ENCODE measurements around the gene FAXDC2. TPM values are rescaled to one million over a fixed set of nuclear protein-coding genes. Genes with fewer than 3 reads are reported as not detected.
A peak's percentile ranks its signal among the peaks of the same experiment; 100 is the strongest.

Gene FAXDC2
- total RNA-seq, 2 experiments from 2014 or later, result not detected

GRCh38 chr5:154878642-154879335, 28.4 kb upstream of the FAXDC2 start:
- no peak overlapping the region for H3K4me3 Mint-ChIP-seq

GRCh38 chr5:154873791-154874331, 23.5 kb upstream of the FAXDC2 start:
- no peak overlapping the region for H3K27ac Mint-ChIP-seq
- CTCF ChIA-PET, result no interaction called here
- H3K36me3 Mint-ChIP-seq (ENCODE audit: low read depth), result peaks cover 70% of the 10 kb centered on the region

More at GRCh38 chr5:154878642-154879335, 28.4 kb upstream of the FAXDC2 start:
- DNase-seq, result no peak
- H3K4me1 Mint-ChIP-seq (ENCODE audit: low read depth), result no peaks in the 10 kb centered on the region
- ChIA-PET POLR2A (no interaction called here), CTCF (no interaction called here)
- peaks cover 79% of the 10 kb centered on the region for H3K36me3 Mint-ChIP-seq (ENCODE audit: low read depth)
- H3K9me3 Mint-ChIP-seq (ENCODE audit: insufficient read depth), result peaks cover 11% of the 10 kb centered on the region
- ATAC-seq, result no peak
- H3K27ac Mint-ChIP-seq, result no peak overlapping the region
- H3K27me3 Mint-ChIP-seq (ENCODE audit: low read depth), result no peaks in the 10 kb centered on the region

GRCh38 chr5:154871734-154872133, 21.3 kb upstream of the FAXDC2 start:
- CTCF ChIA-PET, result no interaction called here
- no peak overlapping the region for H3K4me3 Mint-ChIP-seq
- peaks cover 6% of the 10 kb centered on the region for H3K4me1 Mint-ChIP-seq (ENCODE audit: low read depth)
- H3K9me3 Mint-ChIP-seq (ENCODE audit: insufficient read depth), result peaks cover 7% of the 10 kb centered on the region
- ATAC-seq (no peak), DNase-seq (no peak)
- H3K36me3 Mint-ChIP-seq (ENCODE audit: low read depth), result peaks cover 61% of the 10 kb centered on the region
- no peaks in the 10 kb centered on the region for H3K27me3 Mint-ChIP-seq (ENCODE audit: low read depth)
- H3K27ac Mint-ChIP-seq, result no peak overlapping the region
- POLR2A ChIA-PET, result no interaction called here

More at GRCh38 chr5:154873791-154874331, 23.5 kb upstream of the FAXDC2 start:
- Mint-ChIP-seq H3K4me1 (ENCODE audit: low read depth) (peaks cover under 1% of the 10 kb centered on the region), H3K4me3 (no peak overlapping the region), H3K27me3 (ENCODE audit: low read depth) (no peaks in the 10 kb centered on the region), H3K9me3 (ENCODE audit: insufficient read depth) (peaks cover 7% of the 10 kb centered on the region)
- POLR2A ChIA-PET, result no interaction called here
- no peak for ATAC-seq
- no peak for DNase-seq

GRCh38 chr5:154868702-154869101, 18.3 kb upstream of the FAXDC2 start:
- peak; percentile 55 for ATAC-seq
- peak; percentile 30 for DNase-seq
- ChIA-PET CTCF (interaction anchor here (1.1 kb wide), 1 partner anchor 11 kb away, joined by 4 read pairs; no protein-coding TSS in a partner anchor), POLR2A (interaction anchor here (0.6 kb wide), 1 partner anchor 70 kb away, joined by 3 read pairs; the partner anchor contains the start of gene GEMIN5)
- Mint-ChIP-seq H3K4me3 (no peak overlapping the region), H3K27ac (peak overlapping the region; percentile 26), H3K9me3 (ENCODE audit: insufficient read depth) (no peaks in the 10 kb centered on the region), H3K4me1 (ENCODE audit: low read depth) (peaks cover 11% of the 10 kb centered on the region), H3K36me3 (ENCODE audit: low read depth) (peaks cover 59% of the 10 kb centered on the region), H3K27me3 (ENCODE audit: low read depth) (no peaks in the 10 kb centered on the region)

- Mint-ChIP-seq H3K27ac (no peak overlapping the region), H3K4me3 (no peak overlapping the region), H3K4me1 (ENCODE audit: low read depth) (peaks cover 26% of the 10 kb centered on the region), H3K36me3 (ENCODE audit: low read depth) (peaks cover 60% of the 10 kb centered on the region), H3K9me3 (ENCODE audit: insufficient read depth) (no peaks in the 10 kb centered on the region), H3K27me3 (ENCODE audit: low read depth) (no peaks in the 10 kb centered on the region)
- POLR2A ChIA-PET, result interaction anchor here (1.3 kb wide), 1 partner anchor 8 kb away, joined by 4 read pairs; the partner anchor contains the start of gene CNOT8
- no peak for DNase-seq
- ATAC-seq, result no peak
- CTCF ChIA-PET, result interaction anchor here (1.0 kb wide), 1 partner anchor 217 kb away, joined by 3 read pairs; no protein-coding TSS in a partner anchor
Measured at GRCh38 chr5:154866841-154867240, 16.4 kb upstream of the FAXDC2 start.

GRCh38 chr5:154865466-154866184, 15.2 kb upstream of the FAXDC2 start:
- H3K27ac Mint-ChIP-seq, result no peak overlapping the region
- peaks cover 58% of the 10 kb centered on the region for H3K36me3 Mint-ChIP-seq (ENCODE audit: low read depth)
- no peak overlapping the region for H3K4me3 Mint-ChIP-seq
- CTCF ChIA-PET, result no interaction called here
- peaks cover 35% of the 10 kb centered on the region for H3K4me1 Mint-ChIP-seq (ENCODE audit: low read depth)
- ATAC-seq (no peak), DNase-seq (no peak)
- H3K27me3 Mint-ChIP-seq (ENCODE audit: low read depth), result no peaks in the 10 kb centered on the region
- POLR2A ChIA-PET, result no interaction called here
- H3K9me3 Mint-ChIP-seq (ENCODE audit: insufficient read depth), result no peaks in the 10 kb centered on the region

- POLR2A ChIA-PET, result interaction anchor here (0.6 kb wide), 1 partner anchor 59 kb away, joined by 3 read pairs; no protein-coding TSS in a partner anchor
- peaks cover 43% of the 10 kb centered on the region for H3K4me1 Mint-ChIP-seq (ENCODE audit: low read depth)
- H3K27ac Mint-ChIP-seq, result no peak overlapping the region
- H3K36me3 Mint-ChIP-seq (ENCODE audit: low read depth), result peaks cover 59% of the 10 kb centered on the region
- no peaks in the 10 kb centered on the region for H3K27me3 Mint-ChIP-seq (ENCODE audit: low read depth)
- ATAC-seq (no peak), DNase-seq (no peak)
- no peaks in the 10 kb centered on the region for H3K9me3 Mint-ChIP-seq (ENCODE audit: insufficient read depth)
- H3K4me3 Mint-ChIP-seq, result no peak overlapping the region
- CTCF ChIA-PET, result interaction anchor here (1.2 kb wide), 1 partner anchor 216 kb away, joined by 4 read pairs; no protein-coding TSS in a partner anchor
Measured at GRCh38 chr5:154863291-154864080, 13.1 kb upstream of the FAXDC2 start.

GRCh38 chr5:154862766-154863165, 12.4 kb upstream of the FAXDC2 start:
- peaks cover 41% of the 10 kb centered on the region for H3K4me1 Mint-ChIP-seq (ENCODE audit: low read depth)

GRCh38 chr5:154861946-154862345, 11.5 kb upstream of the FAXDC2 start:
- Mint-ChIP-seq H3K9me3 (ENCODE audit: insufficient read depth) (no peaks in the 10 kb centered on the region), H3K27ac (no peak overlapping the region), H3K27me3 (ENCODE audit: low read depth) (no peaks in the 10 kb centered on the region), H3K4me3 (peak overlapping the region; percentile 32), H3K36me3 (ENCODE audit: low read depth) (peaks cover 55% of the 10 kb centered on the region), H3K4me1 (ENCODE audit: low read depth) (peaks cover 45% of the 10 kb centered on the region)
- CTCF ChIA-PET, result no interaction called here
- no peak for DNase-seq
- no peak for ATAC-seq
- POLR2A ChIA-PET, result no interaction called here

More at GRCh38 chr5:154862766-154863165, 12.4 kb upstream of the FAXDC2 start:
- ChIA-PET CTCF (interaction anchor here (1.2 kb wide), 1 partner anchor 216 kb away, joined by 4 read pairs; no protein-coding TSS in a partner anchor), POLR2A (no interaction called here)
- DNase-seq (no peak), ATAC-seq (no peak)
- no peak overlapping the region for H3K4me3 Mint-ChIP-seq
- peaks cover 58% of the 10 kb centered on the region for H3K36me3 Mint-ChIP-seq (ENCODE audit: low read depth)
- H3K27ac Mint-ChIP-seq, result peak overlapping the region; percentile 14
- no peaks in the 10 kb centered on the region for H3K27me3 Mint-ChIP-seq (ENCODE audit: low read depth)
- H3K9me3 Mint-ChIP-seq (ENCODE audit: insufficient read depth), result no peaks in the 10 kb centered on the region

GRCh38 chr5:154860765-154861164, 10.4 kb upstream of the FAXDC2 start:
- DNase-seq, result no peak
- Mint-ChIP-seq H3K27me3 (ENCODE audit: low read depth) (no peaks in the 10 kb centered on the region), H3K36me3 (ENCODE audit: low read depth) (peaks cover 49% of the 10 kb centered on the region), H3K4me1 (ENCODE audit: low read depth) (peaks cover 48% of the 10 kb centered on the region), H3K27ac (peak overlapping the region; percentile 100), H3K9me3 (ENCODE audit: insufficient read depth) (no peaks in the 10 kb centered on the region), H3K4me3 (peak overlapping the region; percentile 81)
- ChIA-PET CTCF (interaction anchor here (1.4 to 1.7 kb wide), 2 partner anchors 31 to 210 kb away, joined by 3 to 4 read pairs; no protein-coding TSS in a partner anchor), POLR2A (no interaction called here)
- no peak for ATAC-seq

- Mint-ChIP-seq H3K4me1 (ENCODE audit: low read depth) (peaks cover 45% of the 10 kb centered on the region), H3K36me3 (ENCODE audit: low read depth) (peaks cover 42% of the 10 kb centered on the region), H3K9me3 (ENCODE audit: insufficient read depth) (no peaks in the 10 kb centered on the region), H3K27me3 (ENCODE audit: low read depth) (no peaks in the 10 kb centered on the region), H3K4me3 (peak overlapping the region; percentile 81), H3K27ac (peak overlapping the region; percentile 100)
- ATAC-seq (no peak), DNase-seq (peak; percentile 26)
- ChIA-PET POLR2A (no interaction called here), CTCF (interaction anchor here (1.4 to 1.7 kb wide), 2 partner anchors 30 to 209 kb away, joined by 3 to 4 read pairs; no protein-coding TSS in a partner anchor)
Measured at GRCh38 chr5:154860123-154860522, 9.7 kb upstream of the FAXDC2 start.
